GM18505 (cell line): ENCODE results near the gene AKAP14.
A peak's percentile ranks its signal among the peaks of the same experiment; 100 is the strongest.

Experiments used
- ATAC-seq: cut with Tn5 transposase; IDR thresholded peaks from one replicate; pipeline ENCODE4 v1.9.1; 2021; ENCODE audit not compliant: unreplicated experiment
- POLR2A ChIP-seq: IDR thresholded peaks from 4 replicates; pipeline ENCODE4 v1.6.1; 2011; ENCODE audit warnings: borderline replicate concordance; ENCODE audit not compliant: insufficient read depth, insufficient read length; ENCODE audit errors: extremely low read depth

AKAP14 gene

GRCh38 chrX:119895843-119896326, at the start of gene AKAP14:
TSS of gene AKAP14 (plus strand) at chrX:119895893. CDS start at chrX:119903224, 7,331 bp downstream.
- ATAC-seq, result no peak
- no peak for TF ChIP-seq POLR2A

- peak; percentile 93 for ATAC-seq
Measured at GRCh38 chrX:119852382-119853353, 43.0 kb upstream of the AKAP14 start, which contains the start of gene UPF3B. TSS of gene UPF3B (minus strand) at chrX:119852963. CDS start at chrX:119852928, 35 bp downstream.

GRCh38 chrX:119853444-119853843, 42.2 kb upstream of the AKAP14 start:
- ATAC-seq, result no peak
- no peak for TF ChIP-seq POLR2A

More at GRCh38 chrX:119852382-119853353, 43.0 kb upstream of the AKAP14 start, which contains the start of gene UPF3B:
- TF ChIP-seq POLR2A, result peak; percentile 71

GRCh38 chrX:119870626-119871131, 25.0 kb upstream of the AKAP14 start:
- ATAC-seq, result peak; percentile 14
- no peak for TF ChIP-seq POLR2A

GRCh38 chrX:119871245-119871598, 24.5 kb upstream of the AKAP14 start:
- TF ChIP-seq POLR2A, result no peak
- ATAC-seq, result peak; percentile 43

- peak; percentile 87 for ATAC-seq
- peak; percentile 81 for TF ChIP-seq POLR2A
Measured at GRCh38 chrX:119871599-119872395, 23.9 kb upstream of the AKAP14 start, which contains the start of the genes NDUFA1 and RNF113A. TSS of gene NDUFA1 (plus strand) at chrX:119871832. CDS start at chrX:119871912, 80 bp downstream. TSS of gene RNF113A (minus strand) at chrX:119871733. CDS start at chrX:119871613, 120 bp downstream.

GRCh38 chrX:119878740-119879139, 17.0 kb upstream of the AKAP14 start:
- TF ChIP-seq POLR2A, result no peak
- ATAC-seq, result no peak

- no peak for ATAC-seq
Measured at GRCh38 chrX:119880076-119880475, 15.6 kb upstream of the AKAP14 start.

GRCh38 chrX:119880552-119881437, 14.9 kb upstream of the AKAP14 start:
- TF ChIP-seq POLR2A, result no peak
- peak; percentile 97 for ATAC-seq

More at GRCh38 chrX:119880076-119880475, 15.6 kb upstream of the AKAP14 start:
- TF ChIP-seq POLR2A, result no peak

- no peak for ATAC-seq
Measured at GRCh38 chrX:119885554-119886428, 9.9 kb upstream of the AKAP14 start.

More at GRCh38 chrX:119885554-119886428, 9.9 kb upstream of the AKAP14 start:
- no peak for TF ChIP-seq POLR2A
